HG03159 (cell line): ENCODE data around the gene SUSD3.

Experiments
- ATAC-seq: cut with Tn5 transposase; IDR thresholded peaks from one replicate; pipeline ENCODE4 v1.9.1; 2021; ENCODE audit warnings: mild to moderate bottlenecking, moderate library complexity; ENCODE audit not compliant: unreplicated experiment

SUSD3 gene

DNA sequence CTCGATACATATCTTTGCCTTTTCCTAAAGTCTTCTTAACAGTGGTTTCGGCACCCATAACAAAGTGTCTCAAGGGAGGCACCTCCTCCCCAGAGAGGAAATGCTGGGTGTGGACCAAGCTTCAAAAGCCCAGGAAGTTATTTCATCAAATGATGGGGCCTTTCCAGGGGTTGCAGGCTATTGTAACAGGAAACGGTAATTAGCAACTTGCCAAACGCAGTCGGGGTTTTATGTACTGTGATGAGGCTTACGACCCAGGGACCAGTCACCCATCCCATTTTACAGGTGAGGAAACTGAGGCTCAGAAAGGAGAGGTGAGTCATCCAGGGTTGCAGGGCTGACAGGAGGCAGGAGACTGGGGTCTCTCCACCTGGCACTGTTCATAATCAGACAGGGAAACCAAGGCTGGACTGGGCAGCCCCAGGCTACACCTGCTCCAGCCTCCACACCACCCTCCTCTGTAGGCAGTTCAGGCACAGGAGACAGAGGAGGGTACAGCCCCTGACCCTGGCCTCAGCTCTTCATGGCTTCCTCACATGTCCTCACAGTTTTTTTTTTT lies 30.0 kb upstream of the SUSD3 start:
- ATAC-seq = no peak

DNA sequence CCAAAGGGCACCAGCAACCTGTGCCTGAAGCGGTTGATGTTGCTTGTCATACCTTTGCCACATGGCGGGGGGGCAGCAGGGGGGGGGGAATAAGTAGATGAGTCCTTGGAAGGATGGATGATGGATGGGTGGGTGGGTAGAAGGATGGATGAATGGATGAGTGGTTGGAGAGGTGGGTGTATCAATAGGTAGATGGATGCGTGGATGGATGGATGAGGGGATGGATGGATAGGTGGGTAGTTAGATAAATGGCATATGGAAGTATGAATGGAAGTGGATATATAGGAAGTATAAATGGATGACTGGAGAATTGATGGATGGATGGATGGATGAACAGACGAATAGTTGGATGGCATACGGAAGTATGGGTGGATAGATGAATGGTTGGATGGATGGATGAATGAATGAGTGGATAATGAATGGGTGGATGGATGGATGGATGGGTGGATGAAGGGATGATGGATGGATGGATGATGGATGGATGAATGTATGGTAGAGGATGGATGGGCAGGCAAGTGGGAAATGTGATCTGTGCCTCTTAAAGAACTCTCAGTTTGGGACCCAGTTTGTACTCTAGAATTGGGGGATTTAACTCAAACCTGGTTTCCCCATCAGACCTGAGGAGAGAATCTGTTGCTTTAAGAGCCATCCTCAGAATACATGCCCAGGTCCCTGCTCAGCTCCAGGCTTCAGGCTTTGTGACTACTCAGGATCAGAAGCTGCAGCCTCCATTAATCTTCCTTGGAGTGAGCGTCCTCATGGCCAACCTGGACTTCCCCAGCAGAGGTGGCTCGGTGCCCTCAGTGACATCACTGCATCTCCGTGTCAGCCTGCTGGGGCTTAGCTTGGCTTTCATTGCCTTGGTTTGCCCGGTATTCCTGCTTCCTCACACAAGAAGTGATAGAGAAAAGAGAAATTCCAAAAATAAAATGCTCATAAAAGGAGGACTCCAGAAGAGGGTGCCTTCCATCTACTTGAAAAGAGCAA lies 27.6 kb upstream of the SUSD3 start:
- ATAC-seq = no peak

DNA sequence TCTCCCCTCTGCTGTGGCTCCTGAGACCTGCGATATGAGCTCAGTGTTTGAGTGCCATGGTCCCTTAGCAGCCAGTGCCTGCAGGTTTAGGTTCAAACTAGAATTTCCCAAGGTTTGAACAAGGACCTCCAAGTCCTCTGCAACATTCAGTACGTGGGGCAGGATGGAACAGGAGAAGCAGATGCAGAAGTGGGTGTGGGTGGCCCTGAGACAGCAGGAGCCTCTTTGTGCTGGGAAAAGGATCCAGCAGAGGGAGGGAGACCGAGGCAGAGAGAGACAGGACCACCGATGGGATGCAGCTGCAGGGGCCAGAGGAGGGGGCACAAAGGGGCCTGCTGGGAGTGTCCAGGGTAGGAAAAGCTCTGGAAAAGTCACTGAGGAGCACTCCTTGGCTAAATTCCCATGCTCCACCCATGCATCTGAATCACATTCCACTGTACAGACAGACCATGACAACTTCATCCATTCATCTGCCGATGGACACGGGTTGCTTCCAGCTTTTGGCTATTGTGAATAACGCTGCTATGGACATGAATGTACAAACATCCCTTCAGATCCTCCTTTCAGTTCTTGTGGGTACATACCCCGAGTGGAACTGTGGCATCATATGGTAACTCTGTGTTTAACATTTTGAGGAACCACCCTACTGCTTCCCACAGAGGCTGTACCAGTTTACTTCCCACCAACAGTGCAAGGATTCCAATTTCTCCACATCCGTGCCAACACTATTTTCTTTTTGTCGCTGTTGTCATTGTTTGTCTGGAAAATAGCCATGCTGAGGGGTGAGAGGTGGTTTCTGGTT lies 26.7 kb upstream of the SUSD3 start:
- ATAC-seq = no peak

DNA sequence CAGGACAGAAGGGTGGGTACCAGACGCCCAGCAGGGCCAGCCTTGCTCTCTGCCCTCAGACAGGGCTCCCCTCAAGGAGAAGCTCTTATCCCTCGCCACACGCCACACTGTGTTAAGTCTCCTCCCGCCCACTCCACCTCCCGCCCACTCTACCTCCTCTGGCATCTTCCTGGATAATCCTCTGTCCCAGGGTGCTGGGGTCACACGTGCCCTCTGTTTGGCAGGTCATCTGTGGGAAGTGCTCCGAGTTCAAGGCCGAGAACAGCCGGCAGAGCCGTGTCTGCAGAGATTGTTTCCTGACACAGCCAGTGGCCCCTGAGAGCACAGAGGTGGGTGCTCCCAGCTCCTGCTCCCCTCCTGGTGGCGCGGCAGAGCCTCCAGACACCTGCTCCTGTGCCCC lies 26.0 kb upstream of the SUSD3 start:
- no peak for ATAC-seq

DNA sequence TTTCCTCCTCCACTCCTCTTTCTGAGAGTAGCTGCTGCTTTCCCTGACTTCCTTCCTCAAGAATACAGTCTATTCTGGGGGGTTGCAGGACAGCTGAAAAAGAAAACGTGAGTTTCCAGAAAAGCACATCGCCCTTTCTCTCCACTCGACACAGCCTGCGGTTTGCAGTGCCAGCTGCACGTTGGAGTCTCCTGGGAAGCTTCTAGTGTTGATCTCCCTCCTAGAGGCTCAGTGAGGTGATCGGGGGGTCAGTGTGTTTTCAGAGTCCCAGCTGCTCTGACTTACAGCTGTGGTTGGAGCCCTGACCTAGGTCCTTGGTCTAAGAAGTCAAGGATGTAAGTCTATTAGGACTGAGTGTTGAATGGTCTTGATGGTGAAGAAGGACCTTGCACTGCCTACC lies 25.0 kb upstream of the SUSD3 start:
- ATAC-seq = no peak

DNA sequence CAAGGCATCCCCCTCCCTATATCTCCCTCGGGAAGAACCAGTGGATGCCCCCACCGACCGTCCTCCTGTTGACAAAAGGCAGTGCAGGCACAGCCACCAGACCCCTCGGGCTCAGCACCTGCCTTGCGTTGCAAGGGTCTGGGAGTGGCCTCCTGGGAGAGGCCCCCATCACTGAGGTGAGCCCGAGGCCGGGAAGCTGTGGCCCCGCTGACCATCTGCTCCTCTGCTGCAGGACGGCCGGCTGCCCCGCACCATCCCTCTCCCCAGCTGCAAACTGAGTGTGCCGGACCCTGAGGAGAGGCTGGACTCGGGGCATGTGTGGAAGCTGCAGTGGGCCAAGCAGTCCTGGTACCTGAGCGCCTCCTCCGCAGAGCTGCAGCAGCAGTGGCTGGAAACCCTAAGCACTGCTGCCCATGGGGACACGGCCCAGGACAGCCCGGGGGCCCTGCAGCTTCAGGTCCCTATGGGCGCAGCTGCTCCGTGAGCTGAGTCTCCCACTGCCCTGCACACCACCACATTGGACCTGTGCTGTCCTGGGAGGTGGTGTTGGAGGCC lies 23.3 kb upstream of the SUSD3 start:
- no peak for ATAC-seq

DNA sequence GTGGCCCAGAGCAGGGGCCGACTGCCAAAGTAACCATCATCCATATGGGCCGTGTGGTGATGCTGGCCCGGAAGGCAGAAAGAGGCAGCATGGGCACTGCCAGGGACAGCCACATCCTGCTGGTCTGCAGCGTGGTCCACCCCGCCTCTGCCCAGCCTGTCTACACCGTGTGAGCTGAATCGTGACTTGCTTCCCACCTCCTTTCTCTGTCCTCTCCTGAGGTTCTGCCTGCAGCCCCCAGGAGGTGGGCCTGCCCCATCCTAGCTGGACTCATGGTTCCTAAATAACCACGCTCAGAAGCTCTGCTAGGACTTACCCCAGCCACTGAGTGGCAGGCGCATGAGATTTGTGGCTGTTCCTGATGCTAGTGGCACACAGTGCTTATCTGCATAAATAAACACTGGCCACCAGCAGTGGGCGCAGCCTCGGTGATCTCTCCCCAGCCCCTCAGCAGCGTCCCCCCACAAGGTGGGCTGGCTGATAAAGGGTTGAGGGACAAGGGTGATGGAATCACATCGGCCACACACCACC lies 22.6 kb upstream of the SUSD3 start:
- ATAC-seq = no peak

DNA sequence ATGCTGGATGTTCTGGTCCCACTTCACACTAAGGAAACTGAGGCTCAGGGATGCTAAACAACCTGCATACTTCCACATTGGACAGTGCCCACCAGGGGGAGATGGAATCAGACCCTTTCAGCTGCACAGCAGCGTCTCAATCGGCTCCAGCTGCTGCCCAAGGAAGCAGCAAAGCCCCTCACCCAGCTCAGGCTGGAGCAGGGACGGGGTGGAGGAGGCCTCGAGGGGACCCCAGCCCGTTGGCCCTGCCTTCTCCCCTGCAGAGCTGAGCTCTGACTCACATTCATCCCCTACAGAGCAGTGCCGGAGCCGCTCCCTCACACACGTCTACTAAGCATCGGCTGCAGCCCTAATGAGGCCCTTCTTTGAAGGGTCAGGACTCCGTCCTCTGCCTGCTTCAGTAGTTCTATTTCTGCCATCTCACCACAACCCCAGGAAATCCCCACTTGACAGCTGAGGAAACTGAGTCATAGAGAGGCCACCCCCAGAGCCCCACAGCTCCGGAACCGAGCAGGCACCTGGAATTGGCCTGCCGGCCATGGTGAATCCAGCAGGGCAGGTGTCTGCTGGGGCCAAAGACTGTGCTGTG lies 21.5 kb upstream of the SUSD3 start:
- no peak for ATAC-seq

DNA sequence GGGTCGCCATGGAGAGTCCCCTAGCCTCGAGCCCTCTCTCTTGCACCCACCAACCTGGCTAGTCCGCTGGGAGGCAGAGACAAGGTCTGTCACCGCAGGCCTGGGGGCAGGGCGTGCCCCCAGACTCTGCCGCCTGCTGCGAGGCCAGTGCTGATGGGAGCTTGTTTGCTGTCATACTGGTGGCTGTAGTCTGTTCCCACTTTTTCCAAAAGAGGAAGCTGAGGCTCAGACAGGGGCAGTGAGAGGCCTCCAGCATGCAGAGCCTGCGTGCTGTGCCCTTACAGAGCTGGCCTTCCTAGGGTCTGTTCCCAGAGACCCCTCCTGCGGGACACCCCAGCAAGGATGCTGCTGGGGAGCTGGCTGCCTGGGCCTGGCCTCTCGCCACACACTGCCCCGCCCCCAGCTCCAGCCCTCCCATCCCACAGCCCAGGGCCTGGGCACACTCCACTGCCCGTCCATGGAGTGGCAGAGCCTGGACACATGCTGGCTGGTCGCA lies 21.0 kb upstream of the SUSD3 start:
- ATAC-seq = no peak

DNA sequence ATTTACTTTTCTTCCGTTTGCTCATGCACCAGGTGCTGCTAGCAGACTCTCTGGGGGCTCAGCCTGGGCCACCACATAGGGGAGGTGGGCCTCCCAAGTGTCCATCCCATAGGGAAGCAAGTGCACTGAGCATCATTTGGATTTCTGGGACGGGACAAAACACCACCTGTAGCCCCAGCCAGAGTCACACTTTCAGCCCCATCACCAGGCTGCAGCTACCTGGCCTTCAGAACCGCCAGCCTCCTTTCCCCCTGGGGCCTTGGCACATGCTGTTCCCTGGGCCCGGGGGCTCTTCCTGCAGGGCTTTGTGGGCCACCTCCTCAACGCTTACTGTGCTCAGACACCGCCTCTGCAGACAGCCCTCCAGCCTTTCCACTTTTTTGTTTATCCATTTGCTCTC lies 19.6 kb upstream of the SUSD3 start:
- no peak for ATAC-seq

DNA sequence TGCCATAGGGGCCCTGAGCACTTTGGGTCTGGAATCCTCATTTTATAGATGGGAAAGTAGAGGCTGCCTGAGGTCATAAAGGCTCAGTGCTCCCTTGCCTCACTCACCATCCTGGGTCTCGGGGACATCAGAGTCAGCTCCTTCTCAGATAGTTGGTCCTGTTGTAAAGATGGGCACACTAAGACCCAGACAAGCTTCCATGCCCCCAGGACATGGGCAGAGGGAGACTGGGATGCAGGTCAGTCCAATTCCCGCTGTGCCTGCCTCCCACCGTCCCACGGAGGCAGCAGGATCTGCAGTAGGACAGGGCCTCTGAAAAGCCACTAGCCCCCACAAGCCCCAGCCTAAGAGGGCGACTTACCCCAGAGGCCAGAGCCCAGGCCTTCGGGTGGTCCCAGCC lies 19.0 kb upstream of the SUSD3 start:
- ATAC-seq = no peak

DNA sequence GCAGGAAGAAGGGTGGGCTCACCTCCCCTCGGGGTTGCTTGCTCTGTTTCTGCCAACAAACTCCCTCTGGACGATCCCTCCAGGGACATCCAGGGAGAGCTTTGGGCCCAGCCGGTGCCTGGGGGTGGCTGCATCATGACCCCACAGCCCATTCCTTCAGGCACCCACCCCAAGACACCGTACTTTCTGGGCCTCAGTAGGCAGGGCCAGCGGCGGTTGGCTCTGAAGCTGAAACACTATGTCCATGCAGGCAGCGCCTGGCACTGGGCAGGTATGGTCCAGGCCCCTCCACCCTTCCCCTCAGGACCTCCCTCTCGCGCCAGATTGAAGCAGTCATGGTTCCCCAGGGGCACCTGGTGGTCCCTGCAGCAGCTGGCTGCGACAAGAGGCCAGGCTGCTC lies 18.5 kb upstream of the SUSD3 start:
- ATAC-seq = no peak

DNA sequence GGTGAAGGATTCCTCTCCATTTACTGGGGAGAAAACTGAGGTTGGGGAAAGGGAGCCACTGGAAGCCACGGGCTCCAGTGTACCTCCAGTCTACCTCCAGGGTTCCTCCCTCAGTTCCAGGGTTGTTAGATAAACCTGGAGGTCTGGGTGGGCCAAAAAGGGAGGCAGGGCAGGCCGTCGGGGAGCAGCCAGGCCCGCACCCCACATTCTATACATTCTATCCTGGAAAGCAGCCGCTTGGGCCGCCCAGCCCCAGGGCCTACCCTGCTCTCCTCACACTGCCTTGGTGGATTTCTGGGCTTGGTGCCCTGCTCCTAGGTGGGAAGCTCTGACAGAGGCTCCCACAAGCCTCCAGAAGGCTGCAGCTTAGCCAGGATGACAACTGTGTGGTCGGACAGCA lies 18.1 kb upstream of the SUSD3 start:
- no peak for ATAC-seq

DNA sequence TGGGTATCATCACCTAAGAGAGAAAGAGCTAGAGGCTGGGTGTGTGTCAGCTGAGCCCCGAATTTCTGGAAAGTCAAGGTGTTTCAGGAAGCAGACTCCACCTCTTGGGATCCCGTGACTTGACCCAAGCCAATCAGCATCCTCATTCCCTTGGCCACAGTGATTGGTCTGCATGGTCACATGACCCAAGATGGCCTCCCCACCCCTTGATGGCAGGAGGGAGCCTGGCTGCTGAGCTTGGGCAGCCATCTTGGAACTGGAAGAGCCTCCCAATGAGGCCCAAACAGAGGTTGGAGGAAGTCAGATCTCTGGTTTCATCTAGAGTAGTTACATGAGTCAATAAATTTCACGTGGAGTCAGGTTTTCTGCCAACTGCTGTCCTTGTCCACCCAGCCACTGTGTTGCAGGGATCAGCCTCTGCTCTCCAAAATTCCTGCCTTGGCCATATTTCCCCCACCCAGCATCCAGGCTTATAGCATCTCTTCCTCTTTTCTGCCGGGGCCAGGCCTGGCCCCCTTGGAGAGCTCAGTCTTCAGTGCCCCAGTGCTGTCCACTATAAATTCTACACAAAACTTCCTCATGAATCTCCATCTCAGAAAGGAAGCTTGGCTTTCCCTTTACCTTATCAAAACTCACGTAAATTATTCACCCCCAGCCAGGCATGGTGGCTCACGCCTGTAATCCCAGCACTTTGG lies 17.2 kb upstream of the SUSD3 start:
- ATAC-seq = no peak

DNA sequence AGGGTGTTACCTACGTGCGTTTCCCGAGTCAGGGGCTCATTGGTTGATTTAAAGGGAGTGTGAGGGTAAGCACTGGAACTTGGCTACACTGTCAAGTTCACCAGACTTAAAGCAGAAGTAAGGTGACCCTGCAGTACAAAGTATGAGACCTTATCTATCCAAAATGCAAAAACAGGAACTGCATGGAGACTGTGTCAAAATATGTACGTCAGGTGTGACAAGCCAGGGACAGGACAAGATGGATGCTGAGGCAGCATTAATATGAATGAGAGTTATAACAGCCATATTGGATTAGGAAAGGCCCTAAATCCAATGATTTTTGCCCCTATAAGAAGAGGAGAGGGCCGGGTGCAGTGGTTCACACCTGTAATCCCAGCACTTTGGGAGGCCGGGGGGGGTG lies 15.4 kb upstream of the SUSD3 start:
- ATAC-seq = no peak

DNA sequence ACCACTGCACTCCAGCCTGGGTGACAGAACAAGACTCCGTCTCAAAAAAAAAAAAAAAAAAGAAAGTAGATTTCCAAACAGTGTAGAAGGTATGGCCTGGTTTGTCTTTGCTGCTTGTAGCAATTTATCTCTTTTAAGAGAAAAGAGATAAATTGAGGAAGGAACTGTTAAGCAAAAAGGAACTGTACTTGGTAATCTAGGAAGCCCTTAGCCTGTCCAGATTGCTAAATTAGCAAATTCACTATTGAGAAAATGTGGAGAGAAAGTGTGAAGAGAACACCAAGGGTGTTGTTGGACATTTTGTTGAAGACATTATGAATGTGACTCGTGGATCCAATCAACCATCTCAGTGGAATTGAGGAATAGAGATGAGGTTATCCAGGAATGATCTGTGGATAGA lies 13.0 kb upstream of the SUSD3 start:
- ATAC-seq = no peak

DNA sequence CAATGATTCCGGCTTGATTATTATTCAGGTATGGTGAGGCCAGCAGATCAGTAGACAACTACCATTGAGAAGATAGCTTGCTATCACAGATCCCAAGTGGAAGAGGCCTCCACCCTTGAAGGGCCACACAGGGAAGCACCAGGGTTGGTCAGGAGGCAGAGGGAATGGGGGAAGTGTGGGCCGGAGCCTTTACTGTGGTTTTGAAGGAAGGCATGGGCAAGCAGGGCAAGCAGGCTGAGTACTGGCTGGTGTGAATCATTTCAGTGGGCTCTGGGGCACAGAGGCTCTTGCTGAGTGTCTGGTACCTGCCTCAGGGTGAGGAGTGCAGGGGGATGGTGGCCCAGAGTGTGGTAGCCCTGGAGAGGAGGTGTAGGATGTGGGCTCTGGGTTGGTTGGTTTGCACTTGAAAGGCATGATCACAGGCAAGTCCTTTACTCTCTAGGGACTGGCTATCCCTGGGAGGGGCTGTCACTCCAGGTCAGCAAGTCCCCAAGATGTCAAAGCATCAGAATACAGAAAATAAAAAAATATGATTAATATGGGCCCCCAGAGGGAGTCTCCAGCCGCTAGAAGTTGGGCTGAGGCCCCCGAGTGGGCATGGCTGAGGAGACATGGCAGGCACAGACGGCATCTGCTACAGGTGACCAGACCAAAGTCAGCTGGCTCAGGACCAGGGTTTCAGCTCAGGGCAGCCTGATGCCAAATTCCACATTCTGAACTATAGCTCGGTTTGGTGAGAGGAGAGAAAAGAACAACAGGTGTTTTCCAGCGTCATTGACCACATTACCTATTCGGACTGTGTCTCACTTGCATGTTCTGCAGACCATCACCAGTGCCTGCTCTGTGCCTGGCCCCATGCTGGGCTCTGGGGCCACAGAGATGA lies 9.7 kb upstream of the SUSD3 start:
- no peak for ATAC-seq

DNA sequence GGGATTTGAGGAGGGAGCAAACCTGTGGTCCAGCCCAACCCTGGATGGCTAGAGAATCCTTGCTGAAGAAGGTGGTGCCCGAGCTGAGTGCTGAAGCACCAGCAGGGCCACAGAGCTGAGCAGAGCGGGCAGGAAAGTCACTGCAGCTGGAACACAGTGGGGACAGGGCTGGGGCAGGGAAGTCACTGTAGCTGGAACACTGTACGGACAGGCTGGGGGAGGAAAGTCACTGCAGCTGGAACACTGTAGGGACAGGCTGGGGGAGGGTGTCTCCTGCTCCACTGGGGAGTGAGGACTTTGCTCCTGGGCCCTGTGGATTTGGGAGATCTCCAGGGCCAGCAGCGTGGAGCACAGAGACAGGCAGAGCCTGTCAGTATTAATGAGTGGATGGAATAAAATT lies 9.0 kb upstream of the SUSD3 start:
- ATAC-seq = no peak

DNA sequence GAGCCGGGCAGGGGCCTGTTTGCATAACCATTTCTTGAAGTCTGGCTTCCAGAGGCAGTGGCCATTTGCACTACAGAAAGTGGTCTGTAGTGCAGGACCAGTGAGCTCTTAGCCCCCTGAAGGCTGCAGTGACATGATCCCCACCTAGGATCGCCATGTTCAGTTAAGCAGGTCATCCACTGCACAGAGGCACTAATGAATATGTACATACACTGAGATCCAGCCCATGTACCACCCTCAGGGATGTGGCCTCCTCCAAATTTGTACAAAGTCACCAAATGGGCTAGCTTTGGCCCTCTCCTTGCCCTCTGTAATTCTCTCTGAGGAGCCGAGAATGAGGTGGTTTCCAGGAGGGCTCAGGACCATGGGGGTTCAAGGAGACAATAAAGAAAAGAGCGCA lies 8.3 kb upstream of the SUSD3 start:
- no peak for ATAC-seq
